Activated CD4-positive, alpha-beta T cell treated with anti-CD3 and anti-CD28 coated beads for 36 hours (primary cell): ENCODE results near the gene PRKAG1. TPM values are rescaled to one million over a fixed set of nuclear protein-coding genes. Genes with fewer than 3 reads are reported as not detected.

Experiments used
- ATAC-seq: fragments of 200-7000 bp; cut with Tn5 transposase; one replicate; pipeline ENCODE4 v1.10.0; 2021; ENCODE audit warnings: mild to moderate bottlenecking, moderate library complexity
- CTCF ChIA-PET: fragments of 350-600 bp; sonication (Branson Sonifier 250); formaldehyde crosslinking; loops from one replicate; lab custom pipeline; 2021; ENCODE audit warnings: antibody characterized with exemption; lab: Charles Lee
- POLR2A ChIA-PET: fragments of 350-600 bp; sonication (Branson Sonifier 250); formaldehyde crosslinking; loops from one replicate; lab custom pipeline; 2021; ENCODE audit warnings: antibody characterized with exemption, inconsistent platforms; lab: Charles Lee
- DNase-seq: peaks from one replicate; pipeline ENCODE4 v3.0.0-alpha.2; 2020
- H3K27ac Mint-ChIP-seq: one replicate; pipeline ENCODE4 v1.8.0; 2021; ENCODE audit warnings: mixed read lengths
- H3K27me3 Mint-ChIP-seq: one replicate; pipeline ENCODE4 v1.8.0; 2021; ENCODE audit warnings: mixed read lengths
- H3K36me3 Mint-ChIP-seq: one replicate; pipeline ENCODE4 v1.8.0; 2021; ENCODE audit warnings: low read depth, mixed read lengths
- H3K4me1 Mint-ChIP-seq: one replicate; pipeline ENCODE4 v1.8.0; 2021; ENCODE audit warnings: mixed read lengths
- H3K4me3 Mint-ChIP-seq: one replicate; pipeline ENCODE4 v1.8.0; 2021; ENCODE audit warnings: mild to moderate bottlenecking, moderate library complexity, mixed read lengths
- H3K9me3 Mint-ChIP-seq: one replicate; pipeline ENCODE4 v1.8.0; 2021; ENCODE audit warnings: low read depth, mixed read lengths
- intact Hi-C, 2 experiments: fragments of 100-400 bp; cut with DNase I in 1 of 2; cut with micrococcal nuclease in 1 of 2; formaldehyde crosslinking; loops; one replicate each; pipeline versions ENCODE4 v1.14.2 to v1.15.1; 2022 to 2024; cut with DNase I, micrococcal nuclease
- total RNA-seq, 2 experiments: library from RNA; stranded (reverse); gene quantifications; one replicate each; pipeline ENCODE4 v1.2.3, GENCODE V29; 2021

Gene PRKAG1
- total RNA-seq, 2 experiments from 2014 or later: 54.5 to 62.6 TPM

- intact Hi-C loops: no loop called here
- DNase-seq (no peak), ATAC-seq (no peak)
- H3K4me1 Mint-ChIP-seq: peaks cover 20% of the 10 kb centered on the region
- no peaks in the 10 kb centered on the region for H3K9me3 Mint-ChIP-seq
- H3K27me3 Mint-ChIP-seq: no peaks in the 10 kb centered on the region
- POLR2A ChIA-PET: interaction anchor here (0.7 kb wide), 2 partner anchors 81 to 196 kb away, joined by 7 to 9 read pairs; no protein-coding TSS in a partner anchor
- H3K36me3 Mint-ChIP-seq: peaks cover 46% of the 10 kb centered on the region
- no peak overlapping the region for H3K4me3 Mint-ChIP-seq
- CTCF ChIA-PET: interaction anchor here (0.6 to 2.8 kb wide), 3 partner anchors 15 to 38 kb away, joined by 3 to 19 read pairs (median 6); no protein-coding TSS in a partner anchor
- H3K27ac Mint-ChIP-seq: no peak overlapping the region
Observed at GRCh38 chr12:49012739-49013138, 5.8 kb downstream of the PRKAG1 start.

GRCh38 chr12:49010092-49010668 is 8.4 kb downstream of the PRKAG1 start:
- peaks cover 4% of the 10 kb centered on the region for H3K4me1 Mint-ChIP-seq
- DNase-seq: no peak
- H3K36me3 Mint-ChIP-seq: peaks cover 40% of the 10 kb centered on the region
- POLR2A ChIA-PET: interaction anchor here (0.6 kb wide), 1 partner anchor 32 kb away, joined by 5 read pairs; the partner anchor contains the start of gene WNT1
- H3K27ac Mint-ChIP-seq: no peak overlapping the region
- CTCF ChIA-PET: interaction anchor here (0.9 to 2.0 kb wide), 2 partner anchors 13 to 22 kb away, joined by 4 to 7 read pairs; no protein-coding TSS in a partner anchor
- no peaks in the 10 kb centered on the region for H3K9me3 Mint-ChIP-seq
- H3K4me3 Mint-ChIP-seq: no peak overlapping the region
- intact Hi-C loops: no loop called here
- H3K27me3 Mint-ChIP-seq: no peaks in the 10 kb centered on the region
- ATAC-seq: no peak

GRCh38 chr12:49008943-49009342 is 9.6 kb downstream of the PRKAG1 start:
- Mint-ChIP-seq H3K27ac (no peak overlapping the region), H3K9me3 (no peaks in the 10 kb centered on the region), H3K27me3 (no peaks in the 10 kb centered on the region), H3K36me3 (peaks cover 50% of the 10 kb centered on the region), H3K4me3 (no peak overlapping the region), H3K4me1 (no peaks in the 10 kb centered on the region)
- ChIA-PET POLR2A (no interaction called here), CTCF (interaction anchor here (0.8 to 1.5 kb wide), 4 partner anchors 9 to 91 kb away, joined by 3 to 8 read pairs (median 4); partner anchors contain the start of gene DDN)
- ATAC-seq (no peak), DNase-seq (no peak)
- intact Hi-C loops: no loop called here

GRCh38 chr12:49000346-49000745 is 18.2 kb downstream of the PRKAG1 start:
- CTCF ChIA-PET: interaction anchor here (0.6 to 13.4 kb wide), 21 partner anchors 8 to 181 kb away, joined by 3 to 246 read pairs (median 4); partner anchors contain the start of genes PRKAG1 and WNT1

GRCh38 chr12:48999371-49000131 is 19.0 kb downstream of the PRKAG1 start, which contains the start of gene DDN:
Gene DDN, minus strand, starts transcription at chr12:48999375. Its CDS starts 88 bp downstream, at chr12:48999287.
- ATAC-seq (peak; percentile 63), DNase-seq (peak; percentile 74)
- Mint-ChIP-seq H3K27ac (peak within 1 kb of the TSS; percentile 45), H3K4me3 (peak within 1 kb of the TSS; percentile 48), H3K36me3 (peaks cover 35% of the 10 kb centered on the region), H3K9me3 (no peaks in the 10 kb centered on the region), H3K4me1 (peaks cover 26% of the 10 kb centered on the region), H3K27me3 (peaks cover 42% of the 10 kb centered on the region)
- ChIA-PET POLR2A (interaction anchor here (0.6 to 1.0 kb wide), 4 partner anchors 15 to 376 kb away, joined by 3 to 4 read pairs (median 4); partner anchors contain the start of gene DDX23), CTCF (interaction anchor here (0.6 to 13.4 kb wide), 19 partner anchors 9 to 323 kb away, joined by 3 to 246 read pairs (median 4); partner anchors contain the start of genes PRKAG1, TROAP and WNT1)
- intact Hi-C loops: loop anchor here (5.0 kb wide), 4 partner anchors 93 to 247 kb away; partner anchors contain the start of genes DDX23 (in 1 of the 2) and DHH (in 1 of the 2)

More at GRCh38 chr12:49000346-49000745, 18.2 kb downstream of the PRKAG1 start:
- H3K36me3 Mint-ChIP-seq: peaks cover 43% of the 10 kb centered on the region
- POLR2A ChIA-PET: interaction anchor here (1.0 kb wide), 2 partner anchors 14 to 64 kb away, joined by 3 read pairs; no protein-coding TSS in a partner anchor
- no peaks in the 10 kb centered on the region for H3K9me3 Mint-ChIP-seq
- H3K27me3 Mint-ChIP-seq: peaks cover 37% of the 10 kb centered on the region
- no peak for ATAC-seq
- no peak for DNase-seq
- H3K4me3 Mint-ChIP-seq: no peak overlapping the region
- intact Hi-C loops: no loop called here
- H3K4me1 Mint-ChIP-seq: peaks cover 22% of the 10 kb centered on the region
- no peak overlapping the region for H3K27ac Mint-ChIP-seq

- CTCF ChIA-PET: interaction anchor here (0.6 to 13.4 kb wide), 24 partner anchors 8 to 874 kb away, joined by 3 to 246 read pairs (median 5); partner anchors contain the start of genes ARF3, DDX23, PRKAG1 and TROAP
- Mint-ChIP-seq H3K27me3 (peaks cover 48% of the 10 kb centered on the region), H3K27ac (no peak overlapping the region), H3K4me1 (peaks cover 26% of the 10 kb centered on the region), H3K36me3 (peaks cover 30% of the 10 kb centered on the region), H3K4me3 (peak overlapping the region; percentile 48), H3K9me3 (no peaks in the 10 kb centered on the region)
- DNase-seq (peak; percentile 50), ATAC-seq (peak; percentile 31)
- intact Hi-C loops: loop anchor here (1.0 to 5.0 kb wide), 5 partner anchors 21 to 246 kb away; partner anchors contain the start of genes DDX23 (in 1 of the 2) and DHH (in 1 of the 2)
- POLR2A ChIA-PET: interaction anchor here (0.6 kb wide), 3 partner anchors 21 to 377 kb away, joined by 4 to 5 read pairs (median 4); partner anchors contain the start of gene DDX23
Observed at GRCh38 chr12:48998497-48999353, 19.9 kb downstream of the PRKAG1 start.

GRCh38 chr12:48997719-48998496 is 20.7 kb downstream of the PRKAG1 start:
- intact Hi-C loops: loop anchor here (1.0 to 5.0 kb wide), 7 partner anchors 21 to 246 kb away; partner anchors contain the start of genes DDX23 (in 1 of the 2), DHH (in 1 of the 2) and PRKAG1 (in 1 of the 2)
- peaks cover 24% of the 10 kb centered on the region for H3K36me3 Mint-ChIP-seq
- H3K27me3 Mint-ChIP-seq: peaks cover 53% of the 10 kb centered on the region
- DNase-seq (peak; percentile 51), ATAC-seq (no peak)
- ChIA-PET CTCF (interaction anchor here (0.6 to 13.4 kb wide), 27 partner anchors 9 to 517 kb away, joined by 3 to 246 read pairs (median 4); partner anchors contain the start of genes ARF3, DDX23, PRKAG1 and RHEBL1), POLR2A (no interaction called here)
- H3K9me3 Mint-ChIP-seq: no peaks in the 10 kb centered on the region
- H3K27ac Mint-ChIP-seq: no peak overlapping the region
- H3K4me1 Mint-ChIP-seq: peaks cover 26% of the 10 kb centered on the region
- peak overlapping the region; percentile 14 for H3K4me3 Mint-ChIP-seq

GRCh38 chr12:48996794-48997718 is 21.5 kb downstream of the PRKAG1 start:
- ATAC-seq (peak; percentile 60), DNase-seq (peak; percentile 84)
- ChIA-PET CTCF (interaction anchor here (0.6 to 13.4 kb wide), 33 partner anchors 9 to 518 kb away, joined by 3 to 246 read pairs (median 4); partner anchors contain the start of genes ARF3, DDX23, PRKAG1 and RHEBL1), POLR2A (interaction anchor here (0.7 to 0.8 kb wide), 2 partner anchors 17 to 315 kb away, joined by 3 to 4 read pairs; partner anchors contain the start of gene KANSL2)
- intact Hi-C loops: loop anchor here (1.0 to 5.0 kb wide), 8 partner anchors 21 to 245 kb away; partner anchors contain the start of genes PRKAG1 (in 2 of the 2), DDX23 (in 1 of the 2) and DHH (in 1 of the 2)
- H3K4me1 Mint-ChIP-seq: peaks cover 26% of the 10 kb centered on the region
- H3K4me3 Mint-ChIP-seq: peak overlapping the region; percentile 14
- H3K9me3 Mint-ChIP-seq: no peaks in the 10 kb centered on the region
- H3K27me3 Mint-ChIP-seq: peaks cover 52% of the 10 kb centered on the region
- peaks cover 15% of the 10 kb centered on the region for H3K36me3 Mint-ChIP-seq
- no peak overlapping the region for H3K27ac Mint-ChIP-seq
